Lower leg skin (tissue), 3 donors: ENCODE measurements around the gene PANK4.

Source experiments
- CTCF ChIP-seq, 3 donors: fragments of 450-650 bp; IDR thresholded peaks; one replicate each; pipeline ENCODE4 v1.5.1; 2016; ENCODE audit warnings: antibody characterized with exemption in 3 of 3, mild to moderate bottlenecking in 3 of 3, moderate library complexity in 2 of 3
- POLR2A ChIP-seq, 2 donors: fragments of 450-650 bp; IDR thresholded peaks; one replicate each; pipeline ENCODE4 v1.6.1; 2016 to 2017; ENCODE audit warnings: antibody characterized with exemption in 2 of 2, mild to moderate bottlenecking in 1 of 2, moderate library complexity in 1 of 2

DNA sequence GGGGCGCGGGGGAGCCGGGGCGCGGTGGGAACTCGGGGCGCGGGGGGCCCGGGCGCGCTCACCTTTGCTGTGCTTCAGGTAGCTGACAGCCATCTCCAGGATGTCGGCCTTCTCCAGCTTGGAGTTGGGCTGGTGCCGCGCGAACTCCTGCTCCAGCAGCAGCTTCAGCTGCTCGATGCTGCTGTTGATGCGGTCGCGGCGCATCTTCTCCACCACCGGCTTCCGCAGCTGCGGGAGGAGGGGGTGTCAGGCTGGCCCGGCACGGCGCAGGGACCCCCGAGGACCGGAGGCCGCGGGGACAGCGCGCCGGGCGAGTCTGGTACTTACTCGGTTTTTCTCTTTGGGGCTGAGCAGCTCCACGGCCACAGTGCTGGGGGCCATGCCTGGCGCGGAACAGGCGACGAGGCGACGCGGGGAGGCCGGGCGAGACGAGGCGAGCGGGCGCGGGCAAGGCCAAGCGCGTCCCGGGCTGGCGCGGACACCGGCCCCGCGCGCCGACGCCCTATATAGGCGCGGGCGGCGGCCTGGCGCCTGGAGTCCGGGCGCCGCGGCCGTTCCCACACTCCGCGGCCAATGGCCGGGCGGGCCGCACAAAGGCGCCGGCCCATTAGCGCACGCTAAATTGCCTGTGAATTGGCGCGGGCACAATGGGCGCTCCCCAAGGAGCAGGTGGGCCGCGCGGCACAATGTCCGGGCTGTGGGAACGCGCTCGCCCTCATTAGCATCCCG lies 3.6 kb upstream of the PANK4 start, which contains the start of gene HES5:
- no peak for TF ChIP-seq POLR2A (IDR thresholded peaks at IDR 0.05)
- TF ChIP-seq CTCF (IDR thresholded peaks at IDR 0.05), result no peak
